ENCODE data around the gene OLIG2.

The OLIG2 gene

GRCh38 chr21:33032434-33033047 is 6.8 kb downstream of the OLIG2 start:
- Histone ChIP-seq H3K36me3 (ENCODE audit: control insufficient read depth in 4 of 4, insufficient read depth in 4 of 4, low read length in 3 of 4) (no peaks in the 10 kb centered on the region), H3K9me3 (ENCODE audit: control extremely low read depth in 1 of 5, control insufficient read depth in 4 of 5, insufficient read depth in 2 of 5, low read depth in 1 of 5, low read length in 4 of 5) (peaks cover 0 to 4% (median 0%) of the 10 kb centered on the region in 5 experiments), H3K27me3 (replicated peaks in 2 of 5; ENCODE audit: control insufficient read depth in 4 of 5, insufficient read depth in 5 of 5, low read length in 4 of 5) (peaks cover 0 to 78% (median 22%) of the 10 kb centered on the region in 5 experiments), H3K4me3 (ENCODE audit: control insufficient read depth in 1 of 7, extremely low read depth in 1 of 7, insufficient read depth in 4 of 7, low read depth in 2 of 7, low read length in 6 of 7) (no peak overlapping the region), H3K27ac (ENCODE audit: insufficient read depth in 1 of 2, low read depth in 1 of 2, low read length in 2 of 2, poor library complexity in 1 of 2, severe bottlenecking in 2 of 2) (no peak overlapping the region), H3K4me1 (ENCODE audit: control extremely low read depth in 1 of 4, control insufficient read depth in 4 of 4, insufficient read depth in 4 of 4, low read length in 3 of 4) (peaks cover 7 to 62% (median 49%) of the 10 kb centered on the region in 4 experiments)
- ChIA-PET POLR2A (no interaction called here), CTCF (no interaction called here)
- DNase-seq = no peak
- WGBS (ENCODE audit: insufficient coverage) = 44% methylated on average over 5 of the region's 10 CpGs

- 25% methylated on average over 60 of the region's 76 CpGs for WGBS (ENCODE audit: insufficient coverage)
- Histone ChIP-seq H3K4me3 (ENCODE audit: control insufficient read depth in 1 of 7, extremely low read depth in 1 of 7, insufficient read depth in 4 of 7, low read depth in 2 of 7, low read length in 6 of 7) (peak overlapping the region in 2 of 7 experiments; percentile 5 to 29), H3K36me3 (ENCODE audit: control insufficient read depth in 4 of 4, insufficient read depth in 4 of 4, low read length in 3 of 4) (no peaks in the 10 kb centered on the region), H3K27me3 (replicated peaks in 2 of 5; ENCODE audit: control insufficient read depth in 4 of 5, insufficient read depth in 5 of 5, low read length in 4 of 5) (peaks cover 0 to 71% (median 20%) of the 10 kb centered on the region in 5 experiments), H3K27ac (ENCODE audit: insufficient read depth in 1 of 2, low read depth in 1 of 2, low read length in 2 of 2, poor library complexity in 1 of 2, severe bottlenecking in 2 of 2) (no peak overlapping the region), H3K4me1 (ENCODE audit: control extremely low read depth in 1 of 4, control insufficient read depth in 4 of 4, insufficient read depth in 4 of 4, low read length in 3 of 4) (peaks cover 6 to 63% (median 49%) of the 10 kb centered on the region in 4 experiments), H3K9me3 (ENCODE audit: control extremely low read depth in 1 of 5, control insufficient read depth in 4 of 5, insufficient read depth in 2 of 5, low read depth in 1 of 5, low read length in 4 of 5) (peaks cover 0 to 4% (median 0%) of the 10 kb centered on the region in 5 experiments)
- POLR2A ChIA-PET = interaction anchor here (0.6 kb wide), 1 partner anchor 94 kb away, joined by 4 read pairs; no protein-coding TSS in a partner anchor
- no peak for DNase-seq
- CTCF ChIA-PET = interaction anchor here (2.4 kb wide), 1 partner anchor 35 kb away, joined by 6 read pairs; no protein-coding TSS in a partner anchor
Observed at GRCh38 chr21:33033094-33033951, 7.6 kb downstream of the OLIG2 start.

- DNase-seq = no peak
- POLR2A ChIA-PET = interaction anchor here (0.6 kb wide), 1 partner anchor 94 kb away, joined by 4 read pairs; no protein-coding TSS in a partner anchor
- peaks cover 0 to 64% (median 13%) of the 10 kb centered on the region in 5 experiments for H3K27me3 ChIP-seq (replicated peaks in 2 of 5; ENCODE audit: control insufficient read depth in 4 of 5, insufficient read depth in 5 of 5, low read length in 4 of 5)
Observed at GRCh38 chr21:33033961-33034413, 8.3 kb downstream of the OLIG2 start.

GRCh38 chr21:33035147-33035546 is 9.4 kb downstream of the OLIG2 start:
- Histone ChIP-seq H3K27me3 (replicated peaks in 2 of 5; ENCODE audit: control insufficient read depth in 4 of 5, insufficient read depth in 5 of 5, low read length in 4 of 5) (peaks cover 0 to 52% (median 3%) of the 10 kb centered on the region in 5 experiments), H3K36me3 (ENCODE audit: control insufficient read depth in 4 of 4, insufficient read depth in 4 of 4, low read length in 3 of 4) (no peaks in the 10 kb centered on the region), H3K4me3 (ENCODE audit: control insufficient read depth in 1 of 7, extremely low read depth in 1 of 7, insufficient read depth in 4 of 7, low read depth in 2 of 7, low read length in 6 of 7) (no peak overlapping the region), H3K27ac (ENCODE audit: insufficient read depth in 1 of 2, low read depth in 1 of 2, low read length in 2 of 2, poor library complexity in 1 of 2, severe bottlenecking in 2 of 2) (no peak overlapping the region), H3K9me3 (ENCODE audit: control extremely low read depth in 1 of 5, control insufficient read depth in 4 of 5, insufficient read depth in 2 of 5, low read depth in 1 of 5, low read length in 4 of 5) (peaks cover 0 to 4% (median 0%) of the 10 kb centered on the region in 5 experiments), H3K4me1 (ENCODE audit: control extremely low read depth in 1 of 4, control insufficient read depth in 4 of 4, insufficient read depth in 4 of 4, low read length in 3 of 4) (peaks cover 3 to 44% (median 37%) of the 10 kb centered on the region in 4 experiments)
- WGBS (ENCODE audit: insufficient coverage) = 100% methylated on average over 1 of the region's 1 CpG
- ChIA-PET POLR2A (no interaction called here), CTCF (interaction anchor here (1.2 to 2.4 kb wide), 2 partner anchors 9 to 33 kb away, joined by 3 to 6 read pairs; partner anchors contain the start of gene OLIG2)
- DNase-seq = no peak

More at GRCh38 chr21:33033961-33034413, 8.3 kb downstream of the OLIG2 start:
- H3K27ac ChIP-seq (ENCODE audit: insufficient read depth in 1 of 2, low read depth in 1 of 2, low read length in 2 of 2, poor library complexity in 1 of 2, severe bottlenecking in 2 of 2) = no peak overlapping the region
- H3K4me3 ChIP-seq (ENCODE audit: control insufficient read depth in 1 of 7, extremely low read depth in 1 of 7, insufficient read depth in 4 of 7, low read depth in 2 of 7, low read length in 6 of 7) = no peak overlapping the region
- peaks cover 0 to 4% (median 0%) of the 10 kb centered on the region in 5 experiments for H3K9me3 ChIP-seq (ENCODE audit: control extremely low read depth in 1 of 5, control insufficient read depth in 4 of 5, insufficient read depth in 2 of 5, low read depth in 1 of 5, low read length in 4 of 5)
- WGBS (ENCODE audit: insufficient coverage) = 95% methylated on average over 20 of the region's 20 CpGs
- H3K4me1 ChIP-seq (ENCODE audit: control extremely low read depth in 1 of 4, control insufficient read depth in 4 of 4, insufficient read depth in 4 of 4, low read length in 3 of 4) = peaks cover 3 to 56% (median 43%) of the 10 kb centered on the region in 4 experiments
- CTCF ChIA-PET = interaction anchor here (2.4 kb wide), 1 partner anchor 34 kb away, joined by 6 read pairs; no protein-coding TSS in a partner anchor
- no peaks in the 10 kb centered on the region for H3K36me3 ChIP-seq (ENCODE audit: control insufficient read depth in 4 of 4, insufficient read depth in 4 of 4, low read length in 3 of 4)

GRCh38 chr21:33036430-33037162 is 10.9 kb downstream of the OLIG2 start:
- ChIA-PET CTCF (interaction anchor here (1.3 kb wide), 1 partner anchor 23 kb away, joined by 3 read pairs; no protein-coding TSS in a partner anchor), POLR2A (no interaction called here)
- peak; percentile 91 to 97 (median 95) for DNase-seq
- peak overlapping the region in 1 of 2 experiments; percentile 57 for H3K27ac ChIP-seq (ENCODE audit: insufficient read depth in 1 of 2, low read depth in 1 of 2, low read length in 2 of 2, poor library complexity in 1 of 2, severe bottlenecking in 2 of 2)
- peak overlapping the region in 3 of 7 experiments; percentile 24 to 34 (median 29) for H3K4me3 ChIP-seq (ENCODE audit: control insufficient read depth in 1 of 7, extremely low read depth in 1 of 7, insufficient read depth in 4 of 7, low read depth in 2 of 7, low read length in 6 of 7)
- peaks cover 0 to 4% (median 0%) of the 10 kb centered on the region in 5 experiments for H3K9me3 ChIP-seq (ENCODE audit: control extremely low read depth in 1 of 5, control insufficient read depth in 4 of 5, insufficient read depth in 2 of 5, low read depth in 1 of 5, low read length in 4 of 5)
- no peaks in the 10 kb centered on the region for H3K36me3 ChIP-seq (ENCODE audit: control insufficient read depth in 4 of 4, insufficient read depth in 4 of 4, low read length in 3 of 4)
- H3K27me3 ChIP-seq (replicated peaks in 2 of 5; ENCODE audit: control insufficient read depth in 4 of 5, insufficient read depth in 5 of 5, low read length in 4 of 5) = peaks cover 0 to 38% (median 3%) of the 10 kb centered on the region in 5 experiments
- 2% methylated on average over 7 of the region's 11 CpGs for WGBS (ENCODE audit: insufficient coverage)
- peaks cover 3 to 35% (median 34%) of the 10 kb centered on the region in 4 experiments for H3K4me1 ChIP-seq (ENCODE audit: control extremely low read depth in 1 of 4, control insufficient read depth in 4 of 4, insufficient read depth in 4 of 4, low read length in 3 of 4)

- ChIA-PET CTCF (interaction anchor here (1.9 kb wide), 1 partner anchor 43 kb away, joined by 6 read pairs; no protein-coding TSS in a partner anchor), POLR2A (no interaction called here)
- Histone ChIP-seq H3K36me3 (ENCODE audit: control insufficient read depth in 4 of 4, insufficient read depth in 4 of 4, low read length in 3 of 4) (no peaks in the 10 kb centered on the region), H3K4me3 (ENCODE audit: control insufficient read depth in 1 of 7, extremely low read depth in 1 of 7, insufficient read depth in 4 of 7, low read depth in 2 of 7, low read length in 6 of 7) (no peak overlapping the region), H3K4me1 (ENCODE audit: control extremely low read depth in 1 of 4, control insufficient read depth in 4 of 4, insufficient read depth in 4 of 4, low read length in 3 of 4) (peaks cover 3 to 39% (median 35%) of the 10 kb centered on the region in 4 experiments), H3K9me3 (ENCODE audit: control extremely low read depth in 1 of 5, control insufficient read depth in 4 of 5, insufficient read depth in 2 of 5, low read depth in 1 of 5, low read length in 4 of 5) (peaks cover 0 to 4% (median 0%) of the 10 kb centered on the region in 5 experiments), H3K27ac (ENCODE audit: insufficient read depth in 1 of 2, low read depth in 1 of 2, low read length in 2 of 2, poor library complexity in 1 of 2, severe bottlenecking in 2 of 2) (no peak overlapping the region), H3K27me3 (replicated peaks in 2 of 5; ENCODE audit: control insufficient read depth in 4 of 5, insufficient read depth in 5 of 5, low read length in 4 of 5) (peaks cover 0 to 29% (median 0%) of the 10 kb centered on the region in 5 experiments)
- no CpG with 5 or more reads among the region's 3 CpGs for WGBS (ENCODE audit: insufficient coverage)
- no peak for DNase-seq
Observed at GRCh38 chr21:33037501-33037900, 11.8 kb downstream of the OLIG2 start.

All from common myeloid progenitor, CD34-positive (primary cell).